ENCODE measurements around the gene MON1A. TPM values are rescaled to one million over a fixed set of nuclear protein-coding genes. Genes with fewer than 3 reads are reported as not detected.
A peak's percentile ranks its signal among the peaks of the same experiment; 100 is the strongest.

MON1A gene
- total RNA-seq, 2 donors from 2014 or later, result 8.4 to 9.4 TPM

- Histone ChIP-seq H3K36me3 (peaks cover 11% of the 10 kb centered on the region), H3K4me3 (no peak overlapping the region), H3K9me3 (no peaks in the 10 kb centered on the region), H3K27ac (no peak overlapping the region), H3K4me1 (peaks cover 0 to 13% of the 10 kb centered on the region in 2 donors), H3K27me3 (no peaks in the 10 kb centered on the region)
- DNase-seq (ENCODE audit: low spot score), result no peak
- TF ChIP-seq, protein P1, sequence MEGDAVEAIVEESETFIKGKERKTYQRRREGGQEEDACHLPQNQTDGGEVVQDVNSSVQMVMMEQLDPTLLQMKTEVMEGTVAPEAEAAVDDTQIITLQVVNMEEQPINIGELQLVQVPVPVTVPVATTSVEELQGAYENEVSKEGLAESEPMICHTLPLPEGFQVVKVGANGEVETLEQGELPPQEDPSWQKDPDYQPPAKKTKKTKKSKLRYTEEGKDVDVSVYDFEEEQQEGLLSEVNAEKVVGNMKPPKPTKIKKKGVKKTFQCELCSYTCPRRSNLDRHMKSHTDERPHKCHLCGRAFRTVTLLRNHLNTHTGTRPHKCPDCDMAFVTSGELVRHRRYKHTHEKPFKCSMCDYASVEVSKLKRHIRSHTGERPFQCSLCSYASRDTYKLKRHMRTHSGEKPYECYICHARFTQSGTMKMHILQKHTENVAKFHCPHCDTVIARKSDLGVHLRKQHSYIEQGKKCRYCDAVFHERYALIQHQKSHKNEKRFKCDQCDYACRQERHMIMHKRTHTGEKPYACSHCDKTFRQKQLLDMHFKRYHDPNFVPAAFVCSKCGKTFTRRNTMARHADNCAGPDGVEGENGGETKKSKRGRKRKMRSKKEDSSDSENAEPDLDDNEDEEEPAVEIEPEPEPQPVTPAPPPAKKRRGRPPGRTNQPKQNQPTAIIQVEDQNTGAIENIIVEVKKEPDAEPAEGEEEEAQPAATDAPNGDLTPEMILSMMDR (IDR thresholded peaks at IDR 0.05), result no peak
Observed at GRCh38 chr3:49966233-49966942, 36.8 kb upstream of the MON1A start.

DNA sequence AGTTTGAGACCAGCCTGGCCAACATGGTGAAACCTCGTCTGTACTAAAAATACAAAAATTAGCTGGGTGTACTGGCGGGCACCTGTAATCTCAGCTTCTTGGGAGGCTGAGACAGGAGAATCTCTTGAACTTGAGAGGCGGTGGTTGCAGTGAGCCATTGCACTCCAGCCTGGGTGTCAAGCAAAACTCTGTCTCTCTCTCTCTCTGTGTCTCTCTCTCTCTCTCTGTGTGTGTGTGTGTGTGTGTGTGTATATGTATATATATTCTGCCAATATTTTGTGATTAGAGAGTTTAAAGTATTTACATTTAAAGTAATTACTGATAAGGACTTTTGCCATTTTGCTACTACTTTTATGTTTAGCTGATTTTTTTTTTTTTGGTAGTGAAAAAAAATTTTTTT is 26.0 kb upstream of the MON1A start:
- TF ChIP-seq, protein P1 (IDR thresholded peaks at IDR 0.05), result no peak
- DNase-seq (ENCODE audit: low spot score), result no peak
- no peak overlapping the region for H3K27ac ChIP-seq
- H3K9me3 ChIP-seq, result no peaks in the 10 kb centered on the region
- no peaks in the 10 kb centered on the region for H3K27me3 ChIP-seq
- no peaks in the 10 kb centered on the region for H3K36me3 ChIP-seq
- H3K4me1 ChIP-seq, result peaks cover 0 to 15% of the 10 kb centered on the region in 2 donors
- H3K4me3 ChIP-seq, result no peak overlapping the region

DNA sequence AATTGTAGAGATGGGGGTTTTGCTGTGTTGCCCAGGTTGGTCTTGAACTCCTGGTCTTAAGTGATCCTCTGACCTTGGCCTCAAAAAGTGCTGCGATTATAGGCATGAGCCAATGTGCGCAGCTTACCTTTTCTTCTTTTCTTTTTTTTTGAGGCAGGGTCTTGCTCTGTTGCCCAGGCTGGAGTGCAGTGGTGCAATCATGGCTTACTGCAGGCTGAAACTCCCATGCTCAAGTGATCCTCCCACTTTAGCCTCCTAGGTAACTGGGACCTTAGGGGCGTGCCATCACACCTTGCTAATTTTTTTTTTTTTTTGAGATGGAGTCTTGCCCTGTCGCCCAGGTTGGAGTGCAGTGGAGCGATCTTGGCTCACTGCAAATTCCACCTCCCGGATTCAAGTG is 23.3 kb upstream of the MON1A start:
- H3K27ac ChIP-seq, result no peak overlapping the region
- no peaks in the 10 kb centered on the region for H3K27me3 ChIP-seq
- no peaks in the 10 kb centered on the region for H3K36me3 ChIP-seq
- H3K4me1 ChIP-seq, result peaks cover 0 to 14% of the 10 kb centered on the region in 2 donors
- no peak for DNase-seq (ENCODE audit: low spot score)
- H3K9me3 ChIP-seq, result no peaks in the 10 kb centered on the region
- TF ChIP-seq, protein P1 (IDR thresholded peaks at IDR 0.05), result no peak
- no peak overlapping the region for H3K4me3 ChIP-seq

- Histone ChIP-seq H3K4me1 (peaks cover 0 to 19% of the 10 kb centered on the region in 2 donors), H3K27ac (no peak overlapping the region), H3K36me3 (no peaks in the 10 kb centered on the region), H3K4me3 (no peak overlapping the region), H3K9me3 (no peaks in the 10 kb centered on the region), H3K27me3 (no peaks in the 10 kb centered on the region)
- DNase-seq (ENCODE audit: low spot score), result no peak
- TF ChIP-seq, protein P1 (IDR thresholded peaks at IDR 0.05), result no peak
Observed at GRCh38 chr3:49942651-49943050, 13.0 kb upstream of the MON1A start.

- H3K27ac ChIP-seq, result peak overlapping the region; percentile 94 to 97
- H3K27me3 ChIP-seq, result no peaks in the 10 kb centered on the region
Observed at GRCh38 chr3:49940667-49941249, 11.1 kb upstream of the MON1A start.

More at GRCh38 chr3:49940667-49941249, 11.1 kb upstream of the MON1A start:
- H3K36me3 ChIP-seq, result no peaks in the 10 kb centered on the region
- DNase-seq (ENCODE audit: low spot score), result no peak
- TF ChIP-seq, protein P1 (IDR thresholded peaks at IDR 0.05), result no peak
- peaks cover 0 to 19% of the 10 kb centered on the region in 2 donors for H3K4me1 ChIP-seq
- peak overlapping the region; percentile 81 to 84 for H3K4me3 ChIP-seq
- H3K9me3 ChIP-seq, result no peaks in the 10 kb centered on the region

Data from right atrium auricular region (tissue), 2 donors.